H9 (cell line): Measurements from ENCODE around the gene KLK11. TPM values are rescaled to one million over a fixed set of nuclear protein-coding genes. Genes with fewer than 3 reads are reported as not detected.

ENCODE experiments used
- DNase-seq: peaks from one replicate; pipeline ENCODE4 v3.0.0-alpha.2; 2017
- H2AFZ ChIP-seq: one replicate; pipeline ENCODE4 v1.6.1; 2013; ENCODE audit warnings: mild to moderate bottlenecking, low read length, control low read depth, moderate library complexity
- H2AK5ac ChIP-seq: 2 replicates; pipeline ENCODE4 v1.6.1; 2013; ENCODE audit warnings: low read length, control low read depth, mixed read lengths; ENCODE audit not compliant: insufficient read length
- H2BK120ac ChIP-seq: one replicate; pipeline ENCODE4 v1.6.1; 2013; ENCODE audit warnings: low read depth, mild to moderate bottlenecking, low read length, control low read depth, inconsistent platforms; ENCODE audit not compliant: poor library complexity, severe bottlenecking
- H2BK12ac ChIP-seq: 2 replicates; pipeline ENCODE4 v1.6.1; 2013; ENCODE audit warnings: low read length, control low read depth, mixed read lengths, low read depth; ENCODE audit not compliant: insufficient read length
- H2BK15ac ChIP-seq: 2 replicates; pipeline ENCODE4 v1.6.1; 2013; ENCODE audit warnings: low read depth, low read length, control low read depth
- H2BK20ac ChIP-seq: one replicate; pipeline ENCODE4 v1.6.1; 2013; ENCODE audit warnings: low read depth, mild to moderate bottlenecking, low read length, control low read depth, inconsistent platforms; ENCODE audit not compliant: poor library complexity, severe bottlenecking
- H2BK5ac ChIP-seq: 2 replicates; pipeline ENCODE4 v1.6.1; 2013; ENCODE audit warnings: low read length, control low read depth, mixed read lengths; ENCODE audit not compliant: insufficient read length
- H3K14ac ChIP-seq: 2 replicates; pipeline ENCODE4 v1.6.1; 2013; ENCODE audit warnings: low read length, control low read depth; ENCODE audit not compliant: insufficient read depth
- H3K18ac ChIP-seq: 2 replicates; pipeline ENCODE4 v1.6.1; 2013; ENCODE audit warnings: low read depth, mild to moderate bottlenecking, mixed read lengths, low read length, control low read depth; ENCODE audit not compliant: insufficient read length
- H3K23ac ChIP-seq: 2 replicates; pipeline ENCODE4 v1.6.1; 2013; ENCODE audit warnings: low read length, control low read depth, mixed read lengths, low read depth; ENCODE audit not compliant: insufficient read length
- H3K23me2 ChIP-seq: 2 replicates; pipeline ENCODE4 v1.6.1; 2013; ENCODE audit warnings: low read depth, mild to moderate bottlenecking, mixed read lengths, low read length, control low read depth; ENCODE audit not compliant: insufficient read length, poor library complexity, severe bottlenecking
- H3K27ac ChIP-seq: 2 replicates; pipeline ENCODE4 v1.5.1; 2013; ENCODE audit warnings: low read length, control low read depth, mixed read lengths, low read depth; ENCODE audit not compliant: insufficient read length
- H3K27me3 ChIP-seq: 2 replicates; pipeline ENCODE4 v1.6.1; 2013; ENCODE audit warnings: low read length, control low read depth, inconsistent platforms; ENCODE audit not compliant: insufficient read depth
- H3K4ac ChIP-seq: 2 replicates; pipeline ENCODE4 v1.6.1; 2013; ENCODE audit warnings: low read depth, mild to moderate bottlenecking, control low read depth, inconsistent platforms, low read length, moderate library complexity
- H3K4me1 ChIP-seq: 2 replicates; pipeline ENCODE4 v1.6.1; 2013; ENCODE audit warnings: low read length, control low read depth, inconsistent platforms; ENCODE audit not compliant: insufficient read depth
- H3K4me2 ChIP-seq: 2 replicates; pipeline ENCODE4 v1.6.1; 2013; ENCODE audit warnings: low read length, control low read depth, mixed read lengths; ENCODE audit not compliant: insufficient read length, insufficient read depth
- H3K56ac ChIP-seq: 2 replicates; pipeline ENCODE4 v1.6.1; 2013; ENCODE audit warnings: low read depth, mild to moderate bottlenecking, mixed read lengths, low read length, control low read depth; ENCODE audit not compliant: insufficient read length
- H3K79me1 ChIP-seq: 2 replicates; pipeline ENCODE4 v1.6.1; 2013; ENCODE audit warnings: low read depth, mild to moderate bottlenecking, moderate library complexity, low read length, control low read depth, inconsistent platforms; ENCODE audit not compliant: insufficient read depth, poor library complexity, severe bottlenecking
- H3K79me2 ChIP-seq: 2 replicates; pipeline ENCODE4 v1.6.1; 2013; ENCODE audit warnings: low read length, control low read depth, inconsistent platforms; ENCODE audit not compliant: insufficient read depth
- H3K9ac ChIP-seq: 2 replicates; pipeline ENCODE4 v1.6.1; 2013; ENCODE audit warnings: low read length, control low read depth, mixed read lengths; ENCODE audit not compliant: insufficient read length; ENCODE audit errors: extremely low read depth
- H3K9me3 ChIP-seq: one replicate; pipeline ENCODE4 v1.6.1; 2013; ENCODE audit warnings: low read depth, low read length, inconsistent platforms; ENCODE audit not compliant: control insufficient read depth
- H3T11ph ChIP-seq: one replicate; pipeline ENCODE4 v1.6.1; 2013; ENCODE audit warnings: mild to moderate bottlenecking, low read length, control low read depth, inconsistent platforms
- H4K20me1 ChIP-seq: one replicate; pipeline ENCODE4 v1.6.1; 2013; ENCODE audit not compliant: control insufficient read depth, insufficient read length, insufficient read depth
- H4K5ac ChIP-seq: 2 replicates; pipeline ENCODE4 v1.6.1; 2013; ENCODE audit warnings: low read depth, mild to moderate bottlenecking, mixed read lengths, low read length, control low read depth; ENCODE audit not compliant: insufficient read length
- H4K8ac ChIP-seq: replicated peaks from 2 replicates; pipeline ENCODE4 v1.6.1; 2013; ENCODE audit warnings: low read length, control low read depth, mixed read lengths, low read depth; ENCODE audit not compliant: insufficient read length
- H4K91ac ChIP-seq: 2 replicates; pipeline ENCODE4 v1.6.1; 2013; ENCODE audit warnings: low read depth, mild to moderate bottlenecking, moderate library complexity, mixed read lengths, low read length, control low read depth; ENCODE audit not compliant: insufficient read length
- H3K27ac Mint-ChIP-seq, 3 experiments: 2 replicates in 2 of 3; 3 replicates in 1 of 3; pipeline ENCODE4 v1.8.0; 2020 to 2021; ENCODE audit warnings: mixed read lengths in 3 of 3, mild to moderate bottlenecking in 1 of 3, moderate library complexity in 1 of 3
- H3K27me3 Mint-ChIP-seq: 2 replicates; pipeline ENCODE4 v1.8.0; 2021; ENCODE audit warnings: low read depth, mild to moderate bottlenecking, moderate library complexity, mixed read lengths
- H3K36me3 Mint-ChIP-seq, 3 experiments: 2 replicates in 2 of 3; 3 replicates in 1 of 3; pipeline ENCODE4 v1.8.0; 2020 to 2021; ENCODE audit warnings: low read depth in 3 of 3, mixed read lengths in 3 of 3; ENCODE audit not compliant: insufficient read depth in 1 of 3
- H3K4me1 Mint-ChIP-seq, 2 experiments: 2 replicates each; pipeline ENCODE4 v1.8.0; 2020; ENCODE audit warnings: mixed read lengths in 2 of 2
- H3K4me3 Mint-ChIP-seq, 2 experiments: 2 replicates in 1 of 2; 3 replicates in 1 of 2; pipeline ENCODE4 v1.8.0; 2020 to 2021; ENCODE audit warnings: mild to moderate bottlenecking in 2 of 2, mixed read lengths in 2 of 2, moderate library complexity in 1 of 2
- H3K9me3 Mint-ChIP-seq, 2 experiments: 2 replicates in 1 of 2; 3 replicates in 1 of 2; pipeline ENCODE4 v1.8.0; 2020; ENCODE audit warnings: mild to moderate bottlenecking in 2 of 2, mixed read lengths in 2 of 2, moderate library complexity in 1 of 2
- whole genome bisulfite sequencing: extraction: QIAGEN DNeasy Blood & Tissue Kit; methylation state at CpG from one replicate; pipeline ENCODE4 v1.1.7; 2013; ENCODE audit warnings: missing lambda C conversion rate, low lambda C conversion rate, mixed read lengths; ENCODE audit not compliant: insufficient read length; ENCODE audit errors: extremely low coverage; 5-methylcytosine and 5-hydroxymethylcytosine counted together
- total RNA-seq: library from RNA; stranded (reverse); gene quantifications from 2 replicates; pipeline ENCODE4 v1.2.1, GENCODE V29; 2021
- TF ChIP-seq, protein P1 (sequence below): fragments of 200-600 bp; sonication (generic); conservative IDR thresholded peaks from 3 replicates; pipeline ENCODE4 v1.8.0; 2021; ENCODE audit warnings: antibody characterized with exemption, mild to moderate bottlenecking

The KLK11 gene
- total RNA-seq, 1 experiment from 2014 or later: not detected

- H3K18ac ChIP-seq: no peak overlapping the region
- no peak overlapping the region for H3K14ac ChIP-seq
- H3K4me1 Mint-ChIP-seq: peaks cover 29 to 40% of the 10 kb centered on the region in 2 experiments
- H2BK120ac ChIP-seq: no peak overlapping the region
- no peaks in the 10 kb centered on the region for H3K9me3 ChIP-seq
- peaks cover 30% of the 10 kb centered on the region for H3K27me3 Mint-ChIP-seq
- no peaks in the 10 kb centered on the region for H3K23me2 ChIP-seq
- H3T11ph ChIP-seq: no peak overlapping the region
- H3K56ac ChIP-seq: no peak overlapping the region
- H4K91ac ChIP-seq: no peak overlapping the region
- no peaks in the 10 kb centered on the region for H3K79me2 ChIP-seq
- H3K36me3 Mint-ChIP-seq: no peaks in the 10 kb centered on the region
- no peak overlapping the region for H3K27ac Mint-ChIP-seq
- no peaks in the 10 kb centered on the region for H4K20me1 ChIP-seq
- H4K8ac ChIP-seq: no peak overlapping the region
- no peak overlapping the region for H3K4me2 ChIP-seq
- no peaks in the 10 kb centered on the region for H3K27me3 ChIP-seq
- no peak overlapping the region for H2BK12ac ChIP-seq
- no peak for DNase-seq
- H3K23ac ChIP-seq: no peak overlapping the region
- no peak overlapping the region for H2AK5ac ChIP-seq
- no peak overlapping the region for H2BK5ac ChIP-seq
- no peak overlapping the region for H3K4me3 Mint-ChIP-seq
- peaks cover 6% of the 10 kb centered on the region; the same call in 1 of the 2 replicates for H3K4me1 ChIP-seq
- H2BK15ac ChIP-seq: no peak overlapping the region
- no peak overlapping the region for H3K4ac ChIP-seq
- H3K9ac ChIP-seq: no peak overlapping the region
- H3K79me1 ChIP-seq: no peaks in the 10 kb centered on the region
- no peak overlapping the region for H2AFZ ChIP-seq
- H2BK20ac ChIP-seq: no peak overlapping the region
- no peaks in the 10 kb centered on the region for H3K9me3 Mint-ChIP-seq
- H4K5ac ChIP-seq: no peak overlapping the region
- no peak overlapping the region for H3K27ac ChIP-seq
- no CpG with 5 or more reads among the region's 4 CpGs for WGBS
- TF ChIP-seq, protein P1, sequence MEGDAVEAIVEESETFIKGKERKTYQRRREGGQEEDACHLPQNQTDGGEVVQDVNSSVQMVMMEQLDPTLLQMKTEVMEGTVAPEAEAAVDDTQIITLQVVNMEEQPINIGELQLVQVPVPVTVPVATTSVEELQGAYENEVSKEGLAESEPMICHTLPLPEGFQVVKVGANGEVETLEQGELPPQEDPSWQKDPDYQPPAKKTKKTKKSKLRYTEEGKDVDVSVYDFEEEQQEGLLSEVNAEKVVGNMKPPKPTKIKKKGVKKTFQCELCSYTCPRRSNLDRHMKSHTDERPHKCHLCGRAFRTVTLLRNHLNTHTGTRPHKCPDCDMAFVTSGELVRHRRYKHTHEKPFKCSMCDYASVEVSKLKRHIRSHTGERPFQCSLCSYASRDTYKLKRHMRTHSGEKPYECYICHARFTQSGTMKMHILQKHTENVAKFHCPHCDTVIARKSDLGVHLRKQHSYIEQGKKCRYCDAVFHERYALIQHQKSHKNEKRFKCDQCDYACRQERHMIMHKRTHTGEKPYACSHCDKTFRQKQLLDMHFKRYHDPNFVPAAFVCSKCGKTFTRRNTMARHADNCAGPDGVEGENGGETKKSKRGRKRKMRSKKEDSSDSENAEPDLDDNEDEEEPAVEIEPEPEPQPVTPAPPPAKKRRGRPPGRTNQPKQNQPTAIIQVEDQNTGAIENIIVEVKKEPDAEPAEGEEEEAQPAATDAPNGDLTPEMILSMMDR: no peak
Measured at GRCh38 chr19:50982186-50982585, 44.2 kb downstream of the KLK11 start.
